Naive thymus-derived CD4-positive, alpha-beta T cell (primary cell): ENCODE results near the gene SPATA2. TPM values are rescaled to one million over a fixed set of nuclear protein-coding genes. Genes with fewer than 3 reads are reported as not detected.
A peak's percentile ranks its signal among the peaks of the same experiment; 100 is the strongest.

Source experiments
- ATAC-seq: fragments of 150-1000 bp; cut with Tn5 transposase; 2 replicates; pipeline ENCODE4 v1.10.0; 2021; ENCODE audit warnings: mild to moderate bottlenecking, moderate library complexity
- CTCF ChIA-PET: fragments of 350-600 bp; sonication (Branson Sonifier 250); formaldehyde crosslinking; loops from one replicate; lab custom pipeline; 2021; ENCODE audit warnings: antibody characterized with exemption; lab: Charles Lee
- POLR2A ChIA-PET: fragments of 350-600 bp; sonication (Branson Sonifier 250); formaldehyde crosslinking; loops from one replicate; lab custom pipeline; 2021; ENCODE audit warnings: antibody characterized with exemption, inconsistent platforms; lab: Charles Lee
- DNase-seq, 9 donors: peaks; one replicate each; pipeline versions ENCODE4 v3.0.0 to v3.0.0-alpha.2; 2020 to 2022; ENCODE audit warnings: mixed read lengths in 1 of 9
- H3K27ac ChIP-seq: one replicate; pipeline ENCODE4 v1.7.0; 2013; ENCODE audit warnings: mild to moderate bottlenecking, low read depth, low read length, moderate library complexity
- H3K27me3 ChIP-seq, 2 donors: one replicate each; pipeline ENCODE4 v1.7.0; 2013; ENCODE audit warnings: low read length in 2 of 2, mild to moderate bottlenecking in 2 of 2, moderate library complexity in 2 of 2; ENCODE audit not compliant: control insufficient read depth in 2 of 2, insufficient read depth in 2 of 2
- H3K36me3 ChIP-seq, 3 experiments: 1 replicate in 2 of 3; 2 replicates in 1 of 3; pipeline ENCODE4 v1.7.0; 2013; ENCODE audit warnings: low read length in 3 of 3, mild to moderate bottlenecking in 3 of 3, moderate library complexity in 1 of 3; ENCODE audit not compliant: insufficient read depth in 3 of 3, control insufficient read depth in 2 of 3
- H3K4me1 ChIP-seq, 2 donors: one replicate each; pipeline ENCODE4 v1.7.0; 2013; ENCODE audit warnings: low read length in 2 of 2, mild to moderate bottlenecking in 2 of 2, moderate library complexity in 1 of 2; ENCODE audit not compliant: control insufficient read depth in 2 of 2, insufficient read depth in 2 of 2
- H3K4me3 ChIP-seq: 2 replicates; pipeline ENCODE4 v1.7.0; 2013; ENCODE audit warnings: mild to moderate bottlenecking, low read length
- H3K9me3 ChIP-seq, 3 experiments: 1 replicate in 2 of 3; 2 replicates in 1 of 3; pipeline ENCODE4 v1.7.0; 2013; ENCODE audit warnings: low read length in 3 of 3; ENCODE audit not compliant: control insufficient read depth in 2 of 3
- H3K27ac Mint-ChIP-seq, 9 donors: one replicate each; pipeline ENCODE4 v1.8.0; 2020 to 2022; ENCODE audit warnings: mixed read lengths in 9 of 9, mild to moderate bottlenecking in 8 of 9, moderate library complexity in 5 of 9, inconsistent platforms in 2 of 9
- H3K27me3 Mint-ChIP-seq, 5 donors: one replicate each; pipeline ENCODE4 v1.8.0; 2021 to 2022; ENCODE audit warnings: mixed read lengths in 5 of 5, mild to moderate bottlenecking in 1 of 5
- H3K36me3 Mint-ChIP-seq, 5 donors: one replicate each; pipeline ENCODE4 v1.8.0; 2020 to 2022; ENCODE audit warnings: mixed read lengths in 5 of 5, mild to moderate bottlenecking in 3 of 5, inconsistent platforms in 1 of 5
- H3K4me1 Mint-ChIP-seq, 7 donors: one replicate each; pipeline ENCODE4 v1.8.0; 2020 to 2022; ENCODE audit warnings: mixed read lengths in 7 of 7, mild to moderate bottlenecking in 3 of 7, inconsistent platforms in 1 of 7
- H3K4me3 Mint-ChIP-seq, 10 donors: one replicate each; pipeline ENCODE4 v1.8.0; 2020 to 2022; ENCODE audit warnings: mild to moderate bottlenecking in 10 of 10, mixed read lengths in 10 of 10, moderate library complexity in 6 of 10, inconsistent platforms in 2 of 10
- H3K9me3 Mint-ChIP-seq, 11 donors: one replicate each; pipeline ENCODE4 v1.8.0; 2020 to 2022; ENCODE audit warnings: mixed read lengths in 11 of 11, mild to moderate bottlenecking in 4 of 11, inconsistent platforms in 1 of 11, moderate library complexity in 1 of 11
- intact Hi-C, 2 donors: fragments of 100-400 bp; cut with micrococcal nuclease; formaldehyde crosslinking; loops; one replicate each; pipeline ENCODE4 v1.15.1; 2023
- polyA plus RNA-seq, 2 donors: library from polyadenylated mRNA; unstranded; fragments of 300-500 nt; fragmentation: Illumina TruSeq; gene quantifications; one replicate each; pipeline ENCODE4 v1.2.3, GENCODE V29; 2021
- total RNA-seq, 6 experiments: library from RNA in 5 of 6; stranded (reverse) in 5 of 6; gene quantifications; 1 replicate in 5 of 6; 2 replicates in 1 of 6; pipeline ENCODE4 v1.2.3 and lab custom pipeline; 2021 to 2026

SPATA2 gene
- total and polyA plus RNA-seq, 7 experiments from 2014 or later: 2.7 to 18.4 (median 9.6) TPM

- Mint-ChIP-seq H3K4me1 (peaks cover 0 to 20% (median 5%) of the 10 kb centered on the region in 7 donors), H3K27ac (no peak overlapping the region), H3K9me3 (no peaks in the 10 kb centered on the region), H3K36me3 (peaks cover 0 to 28% (median 4%) of the 10 kb centered on the region in 5 donors), H3K4me3 (no peak overlapping the region), H3K27me3 (no peaks in the 10 kb centered on the region)
- ChIA-PET CTCF (interaction anchor here (1.1 kb wide), 1 partner anchor 29 kb away, joined by 4 read pairs; no protein-coding TSS in a partner anchor), POLR2A (no interaction called here)
- Histone ChIP-seq H3K4me3 (no peak overlapping the region), H3K27ac (no peak overlapping the region), H3K36me3 (peaks cover 0 to 64% (median 0%) of the 10 kb centered on the region in 3 experiments), H3K27me3 (no peaks in the 10 kb centered on the region), H3K4me1 (no peaks in the 10 kb centered on the region), H3K9me3 (no peaks in the 10 kb centered on the region)
- intact Hi-C loops: loop anchor here in 1 of 2 donors (5.0 kb wide), 1 partner anchor 41 kb away; no protein-coding TSS in a partner anchor
- DNase-seq: no peak
- ATAC-seq: no peak
Observed at GRCh38 chr20:49886571-49887213, 28.6 kb downstream of the SPATA2 start.

- ATAC-seq: no peak
- peaks cover 0 to 19% (median 5%) of the 10 kb centered on the region in 7 donors for H3K4me1 Mint-ChIP-seq
- no peak overlapping the region for H3K4me3 ChIP-seq
- no peak for DNase-seq
- H3K27ac Mint-ChIP-seq: peak overlapping the region in 1 of 9 donors; percentile 65
- no peak overlapping the region for H3K27ac ChIP-seq
- no peaks in the 10 kb centered on the region for H3K4me1 ChIP-seq
- H3K9me3 ChIP-seq: no peaks in the 10 kb centered on the region
- no peak overlapping the region for H3K4me3 Mint-ChIP-seq
- no peaks in the 10 kb centered on the region for H3K9me3 Mint-ChIP-seq
- H3K36me3 ChIP-seq: peaks cover 0 to 66% (median 0%) of the 10 kb centered on the region in 3 experiments
- H3K36me3 Mint-ChIP-seq: peaks cover 0 to 31% (median 4%) of the 10 kb centered on the region in 5 donors
- H3K27me3 Mint-ChIP-seq: no peaks in the 10 kb centered on the region
- no peaks in the 10 kb centered on the region for H3K27me3 ChIP-seq
- CTCF ChIA-PET: no interaction called here
- POLR2A ChIA-PET: no interaction called here
- intact Hi-C loops: loop anchor here in 1 of 2 donors (5.0 kb wide), 1 partner anchor 42 kb away; no protein-coding TSS in a partner anchor
Observed at GRCh38 chr20:49885558-49886332, 29.6 kb downstream of the SPATA2 start.

GRCh38 chr20:49883246-49883802, 32.0 kb downstream of the SPATA2 start:
- Mint-ChIP-seq H3K27me3 (no peaks in the 10 kb centered on the region), H3K9me3 (no peaks in the 10 kb centered on the region), H3K4me1 (peaks cover 0 to 6% (median 1%) of the 10 kb centered on the region in 7 donors), H3K4me3 (no peak overlapping the region), H3K27ac (no peak overlapping the region), H3K36me3 (peaks cover under 1 to 29% (median 4%) of the 10 kb centered on the region in 5 donors)
- ATAC-seq: no peak
- no peaks in the 10 kb centered on the region for H3K27me3 ChIP-seq
- H3K27ac ChIP-seq: no peak overlapping the region
- no peak for DNase-seq
- peaks cover 0 to 87% (median 0%) of the 10 kb centered on the region in 3 experiments for H3K36me3 ChIP-seq
- no peaks in the 10 kb centered on the region for H3K9me3 ChIP-seq
- H3K4me3 ChIP-seq: no peak overlapping the region
- no peaks in the 10 kb centered on the region for H3K4me1 ChIP-seq
- ChIA-PET CTCF (no interaction called here), POLR2A (no interaction called here)
- intact Hi-C loops: no loop called here

- H3K4me1 Mint-ChIP-seq: peaks cover 0 to 2% (median 0%) of the 10 kb centered on the region in 7 donors
- no peaks in the 10 kb centered on the region for H3K27me3 ChIP-seq
- H3K27ac Mint-ChIP-seq: peak overlapping the region in 5 of 9 donors; percentile 19 to 61 (median 37)
- no peaks in the 10 kb centered on the region for H3K27me3 Mint-ChIP-seq
- H3K4me3 ChIP-seq: no peak overlapping the region
- H3K36me3 ChIP-seq: peaks cover 0 to 81% (median 4%) of the 10 kb centered on the region in 3 experiments
- ChIA-PET POLR2A (no interaction called here), CTCF (no interaction called here)
- H3K4me1 ChIP-seq: no peaks in the 10 kb centered on the region
- H3K36me3 Mint-ChIP-seq: peaks cover 4 to 25% (median 8%) of the 10 kb centered on the region in 5 donors
- no peaks in the 10 kb centered on the region for H3K9me3 Mint-ChIP-seq
- H3K27ac ChIP-seq: no peak overlapping the region
- intact Hi-C loops: no loop called here
- H3K9me3 ChIP-seq: no peaks in the 10 kb centered on the region
- no peak for DNase-seq
- H3K4me3 Mint-ChIP-seq: no peak overlapping the region
- ATAC-seq: no peak
Observed at GRCh38 chr20:49882171-49882970, 33.0 kb downstream of the SPATA2 start.

- intact Hi-C loops: no loop called here
- CTCF ChIA-PET: no interaction called here
- POLR2A ChIA-PET: interaction anchor here (0.7 kb wide), 1 partner anchor 79 kb away, joined by 3 read pairs; no protein-coding TSS in a partner anchor
- H3K36me3 Mint-ChIP-seq: peaks cover 0 to 25% (median 6%) of the 10 kb centered on the region in 5 donors
- no peaks in the 10 kb centered on the region for H3K27me3 ChIP-seq
- no peaks in the 10 kb centered on the region for H3K9me3 ChIP-seq
- H3K4me3 ChIP-seq: no peak overlapping the region
- DNase-seq (no peak), ATAC-seq (no peak)
- H3K27ac Mint-ChIP-seq: peak overlapping the region in 3 of 9 donors; percentile 33 to 56 (median 53)
- peaks cover 0 to 77% (median 5%) of the 10 kb centered on the region in 3 experiments for H3K36me3 ChIP-seq
- H3K4me1 ChIP-seq: no peaks in the 10 kb centered on the region
- no peak overlapping the region for H3K27ac ChIP-seq
- no peaks in the 10 kb centered on the region for H3K9me3 Mint-ChIP-seq
- no peaks in the 10 kb centered on the region for H3K27me3 Mint-ChIP-seq
- no peak overlapping the region for H3K4me3 Mint-ChIP-seq
- H3K4me1 Mint-ChIP-seq: no peaks in the 10 kb centered on the region
Observed at GRCh38 chr20:49880724-49881445, 34.4 kb downstream of the SPATA2 start.
